A549 (cell line): ENCODE measurements around the gene MAST3.

Experiments used
- CTCF ChIP-seq: fragments of >200 bp; sonication (Bioruptor Twin); formaldehyde crosslinking; IDR thresholded peaks from 3 replicates; pipeline ENCODE4 v1.5.1; 2016
- EP300 ChIP-seq, 2 experiments: fragments of >200 bp; sonication (Bioruptor Twin); formaldehyde crosslinking; IDR thresholded peaks; 2 replicates in 1 of 2; 3 replicates in 1 of 2; pipeline ENCODE4 v1.6.1; 2016 to 2017
- RAD21 ChIP-seq, 2 experiments: fragments of >200 bp in 1 of 2; sonication (Bioruptor Twin) in 1 of 2; formaldehyde crosslinking in 1 of 2; IDR thresholded peaks in 1 of 2; conservative IDR thresholded peaks in 1 of 2; 2 replicates in 1 of 2; 3 replicates in 1 of 2; pipeline ENCODE4 v1.6.1; 2012 to 2018; ENCODE audit warnings: inconsistent platforms in 1 of 2
- RNF2 ChIP-seq: fragments of 200-600 bp; sonication (generic); IDR thresholded peaks from 2 replicates; pipeline ENCODE4 v1.6.1; 2016; ENCODE audit warnings: low read depth, mild to moderate bottlenecking, antibody characterized with exemption, moderate library complexity, borderline replicate concordance
- TP53 ChIP-seq: fragments of 250-450 bp; sonication (Bioruptor Pico); IDR thresholded peaks from 2 replicates; pipeline ENCODE4 v1.5.0; 2021; ENCODE audit warnings: mild to moderate bottlenecking, moderate library complexity

- TF ChIP-seq RNF2 (no peak), TP53 (no peak), RAD21 (conservative IDR thresholded peaks at IDR 0.05 in 1 of 2, IDR thresholded peaks at IDR 0.05 in 1 of 2) (no peak), CTCF (no peak), EP300 (IDR thresholded peaks at IDR 0.05) (no peak)
These were observed 88.0 kb downstream of the MAST3 start for GRCh38 chr19:18185538-18185937.
